K562 (cell line): ENCODE measurements around the gene PMF1. TPM values are rescaled to one million over a fixed set of nuclear protein-coding genes. Genes with fewer than 3 reads are reported as not detected.

Experiments used
- ATF3 ChIP-seq, 2 experiments: fragments of 450-650 bp in 1 of 2; sonication (generic) in 1 of 2; formaldehyde crosslinking in 1 of 2; IDR thresholded peaks in 1 of 2; conservative IDR thresholded peaks in 1 of 2; 2 replicates each; pipeline versions ENCODE4 v1.6.1 to v1.8.1; 2016 to 2023; ENCODE audit warnings: mild to moderate bottlenecking in 2 of 2, moderate library complexity in 2 of 2, inconsistent platforms in 1 of 2, missing genetic modification reagents in 1 of 2
- BACH1 ChIP-seq: fragments of 200-800 bp; sonication (Bioruptor generic); IDR thresholded peaks from 2 replicates; pipeline ENCODE4 v1.6.1; 2016; ENCODE audit warnings: missing genetic modification characterization, missing compliant biosample characterization
- CCNT2 ChIP-seq: IDR thresholded peaks from 2 replicates; pipeline ENCODE4 v1.6.1; 2011; ENCODE audit warnings: borderline replicate concordance, low read depth, mild to moderate bottlenecking, moderate library complexity, mixed read lengths, low read length; ENCODE audit not compliant: insufficient read length; ENCODE audit errors: extremely low read depth
- CHCHD3 ChIP-seq: fragments of 250-450 bp; sonication (Bioruptor Pico); IDR thresholded peaks from 2 replicates; pipeline ENCODE4 v2.1.2; 2022; ENCODE audit warnings: mild to moderate bottlenecking
- EGR1 ChIP-seq: fragments of 450-650 bp; conservative IDR thresholded peaks from 2 replicates; pipeline ENCODE4 v1.6.1; 2017; ENCODE audit warnings: mild to moderate bottlenecking
- FIP1L1 ChIP-seq: fragments of 200-400 bp; formaldehyde crosslinking; IDR thresholded peaks from 2 replicates; pipeline ENCODE4 v1.6.1; 2018; ENCODE audit warnings: mild to moderate bottlenecking, low read depth, low read length; ENCODE audit not compliant: poor library complexity, severe bottlenecking
- GMEB1 ChIP-seq: fragments of 250-450 bp; sonication (Bioruptor Pico); IDR thresholded peaks from 2 replicates; pipeline ENCODE4 v1.4.0; 2020; ENCODE audit warnings: mild to moderate bottlenecking
- KDM4B ChIP-seq, 2 experiments: fragments of 450-650 bp in 1 of 2; sonication (generic) in 1 of 2; IDR thresholded peaks; 2 replicates each; pipeline ENCODE4 v1.6.1; 2016 to 2017; ENCODE audit warnings: borderline replicate concordance in 2 of 2, antibody characterized with exemption in 1 of 2, low read depth in 1 of 2, mild to moderate bottlenecking in 1 of 2
- MEF2A ChIP-seq: IDR thresholded peaks from 2 replicates; pipeline ENCODE4 v1.6.1; 2011; ENCODE audit warnings: low read depth, mild to moderate bottlenecking, low read length, moderate library complexity; ENCODE audit not compliant: control insufficient read depth
- MITF ChIP-seq: IDR thresholded peaks from 2 replicates; pipeline ENCODE4 v1.6.1; 2014; ENCODE audit warnings: antibody characterized with exemption
- MNT ChIP-seq, 2 experiments: fragments of 450-650 bp; conservative IDR thresholded peaks; 2 replicates each; pipeline ENCODE4 v1.6.1; 2017; ENCODE audit warnings: mild to moderate bottlenecking in 2 of 2, moderate library complexity in 2 of 2
- NUFIP1 ChIP-seq: fragments of 450-650 bp; IDR thresholded peaks from 2 replicates; pipeline ENCODE4 v1.6.1; 2018; ENCODE audit not compliant: partially characterized antibody
- PHF20 ChIP-seq: fragments of 450-650 bp; IDR thresholded peaks from 2 replicates; pipeline ENCODE4 v1.6.1; 2018; ENCODE audit not compliant: partially characterized antibody
- SP1 ChIP-seq: sonication (generic); formaldehyde crosslinking; IDR thresholded peaks from 2 replicates; pipeline ENCODE4 v1.8.1; 2022; ENCODE audit warnings: mild to moderate bottlenecking, missing genetic modification reagents
- TCF3 ChIP-seq: sonication (generic); formaldehyde crosslinking; IDR thresholded peaks from 2 replicates; pipeline ENCODE4 v1.4.0; 2020; ENCODE audit warnings: mild to moderate bottlenecking, missing genetic modification reagents
- THAP7 ChIP-seq: fragments of 250-450 bp; sonication (Bioruptor Pico); IDR thresholded peaks from 2 replicates; pipeline ENCODE4 v1.5.0; 2021
- ZNF512 ChIP-seq: IDR thresholded peaks from 2 replicates; pipeline ENCODE4 v1.6.1; 2016; ENCODE audit warnings: missing genetic modification characterization, missing compliant biosample characterization
- polyA plus RNA-seq, 8 experiments: library from polyadenylated mRNA; depleted of rRNA in 4 of 8; stranded (reverse) in 5 of 8; unstranded in 3 of 8; fragments of >200 nt; fragmentation: Nextera tagmentation in 2 of 8; fragmentation: Illumina TruSeq in 1 of 8; extraction: Ambion mirVana in 2 of 8; extraction: Trizol in 1 of 8; gene quantifications; 2 replicates each; pipeline versions ENCODE4 v1.2.1 to v1.2.3, GENCODE V29; 2011 to 2014; ENCODE audit warnings: inconsistent platforms in 1 of 8, missing spikeins in 1 of 8
- total RNA-seq, 7 experiments: library from RNA; depleted of rRNA in 6 of 7; stranded (reverse); fragments of >200 nt in 6 of 7; fragmentation: Illumina TruSeq in 2 of 7; extraction: Trizol in 2 of 7; gene quantifications; 2 replicates each; pipeline versions ENCODE4 v1.2.1 to v1.2.3, GENCODE V29; 2011 to 2021; ENCODE audit warnings: low replicate concordance in 1 of 7

Gene PMF1
- total and polyA plus RNA-seq, 9 of the 15 experiments (the other 6 are each of a cell fraction or from before 2014, with no cell fraction given), result 9.4 to 92.9 (median 71.0) TPM

GRCh38 chr1:156282479-156283222 lies 69.8 kb downstream of the PMF1 start, which contains the start of gene SMG5 (continued):
- TF ChIP-seq CCNT2, result peak; percentile 73
- TF ChIP-seq TCF3 (CRISPR knock-in tag), result peak; percentile 27; the same call in 1 of the 2 replicates
- peak; percentile 80 for TF ChIP-seq FIP1L1
- TF ChIP-seq PHF20, result peak; percentile 92
- TF ChIP-seq MNT (conservative IDR thresholded peaks at IDR 0.05), result peak; percentile 84 to 89
- 0 out of 2 replicates have a peak, but pooled peaks have one; percentile 57 for TF ChIP-seq EGR1
- TF ChIP-seq NUFIP1, result no peak
- TF ChIP-seq MEF2A, result peak; percentile 67
- TF ChIP-seq ATF3 (IDR thresholded peaks at IDR 0.05), result no peak
- TF ChIP-seq ATF3 (CRISPR knock-in tag; conservative IDR thresholded peaks at IDR 0.05), result peak; percentile 60; the same call in 1 of the 2 replicates
- TF ChIP-seq ZNF512, result no peak
- TF ChIP-seq GMEB1 (CRISPR knock-in tag), result peak; percentile 45; the same call in 1 of the 2 replicates
- peak; percentile 57; the same call in 1 of the 2 replicates for TF ChIP-seq CHCHD3 (CRISPR knock-in tag)
- TF ChIP-seq BACH1 (tag), result 0 out of 2 replicates have a peak, but pooled peaks have one; percentile 25
- TF ChIP-seq SP1 (CRISPR knock-in tag), result peak; percentile 94
- TF ChIP-seq MITF, result no peak
- peak in 1 of 2 experiments; percentile 29; a peak in 1 of 4 replicates for TF ChIP-seq KDM4B (IDR thresholded peaks at IDR 0.05; ENCODE audit: borderline replicate concordance in 2 of 2, low read depth in 1 of 2)
- TF ChIP-seq THAP7 (CRISPR knock-in tag), result peak; percentile 95
